ENCODE measurements around the gene CEMIP2.
A peak's percentile ranks its signal among the peaks of the same experiment; 100 is the strongest.

The CEMIP2 gene

GRCh38 chr9:71647094-71647591, 121.2 kb downstream of the CEMIP2 start:
- DNase-seq (ENCODE audit: low read depth) = peak; percentile 66
- no peak for TF ChIP-seq CTCF (conservative IDR thresholded peaks at IDR 0.05; ENCODE audit: low read length)
- H3K4me3 ChIP-seq (ENCODE audit: low read length) = no peak overlapping the region

GRCh38 chr9:71646131-71646530, 122.2 kb downstream of the CEMIP2 start:
- no peak overlapping the region for H3K4me3 ChIP-seq (ENCODE audit: low read length)
- TF ChIP-seq CTCF (conservative IDR thresholded peaks at IDR 0.05; ENCODE audit: low read length) = no peak
- DNase-seq (ENCODE audit: low read depth) = peak; percentile 15

GRCh38 chr9:71644819-71645362, 123.4 kb downstream of the CEMIP2 start:
- TF ChIP-seq CTCF (conservative IDR thresholded peaks at IDR 0.05; ENCODE audit: low read length) = no peak
- no peak overlapping the region for H3K4me3 ChIP-seq (ENCODE audit: low read length)
- DNase-seq (ENCODE audit: low read depth) = no peak

- no peak overlapping the region for H3K4me3 ChIP-seq (ENCODE audit: low read length)
- no peak for DNase-seq (ENCODE audit: low read depth)
- TF ChIP-seq CTCF (conservative IDR thresholded peaks at IDR 0.05; ENCODE audit: low read length) = no peak
Measured at GRCh38 chr9:71643330-71643729, 125.0 kb downstream of the CEMIP2 start.

GRCh38 chr9:71642056-71642455, 126.3 kb downstream of the CEMIP2 start:
- DNase-seq (ENCODE audit: low read depth) = no peak
- H3K4me3 ChIP-seq (ENCODE audit: low read length) = no peak overlapping the region
- TF ChIP-seq CTCF (conservative IDR thresholded peaks at IDR 0.05; ENCODE audit: low read length) = no peak

GRCh38 chr9:71638627-71639026, 129.7 kb downstream of the CEMIP2 start:
- H3K4me3 ChIP-seq (ENCODE audit: low read length) = no peak overlapping the region
- no peak for DNase-seq (ENCODE audit: low read depth)
- no peak for TF ChIP-seq CTCF (conservative IDR thresholded peaks at IDR 0.05; ENCODE audit: low read length)

- no peak overlapping the region for H3K4me3 ChIP-seq (ENCODE audit: low read length)
- DNase-seq (ENCODE audit: low read depth) = no peak
- no peak for TF ChIP-seq CTCF (conservative IDR thresholded peaks at IDR 0.05; ENCODE audit: low read length)
Measured at GRCh38 chr9:71637926-71638325, 130.4 kb downstream of the CEMIP2 start.

Data from AG10803 (cell line).